ENCODE data around the gene NQO2. TPM values are rescaled to one million over a fixed set of nuclear protein-coding genes. Genes with fewer than 3 reads are reported as not detected.
"Not testable (repeated sequence)": the region's sequence is repeated elsewhere in the genome, so short reads cannot be mapped to it uniquely, and the experiment has no call there.

NQO2 gene
- polyA plus RNA-seq, 1 donor from 2014 or later = 33.2 TPM

DNA sequence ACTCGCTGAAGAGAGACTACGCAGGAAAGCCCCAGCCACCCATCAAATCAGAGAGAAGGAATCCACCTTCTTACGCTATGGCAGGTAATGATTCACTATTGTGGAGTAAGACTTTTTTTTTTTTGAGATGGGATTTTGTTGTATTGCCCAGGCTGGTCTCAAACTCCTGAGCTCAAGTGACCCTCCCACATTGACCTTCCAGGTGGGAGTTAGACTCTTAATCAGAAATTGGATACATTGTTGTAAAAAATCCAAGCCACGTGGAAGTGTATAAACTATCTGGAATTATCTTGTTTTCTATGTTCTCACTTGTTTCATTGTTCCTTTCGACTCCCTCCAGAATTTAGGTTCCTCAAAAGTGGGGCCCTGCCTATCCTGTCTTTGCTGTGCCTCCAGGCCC, 6.8 kb downstream of the NQO2 start:
- Histone ChIP-seq H3K27me3 (ENCODE audit: insufficient read depth, low read depth, low read length) (no peaks in the 10 kb centered on the region), H3K27ac (ENCODE audit: low read length) (no peak overlapping the region), H3F3A (ENCODE audit: insufficient read depth, low read length, poor library complexity, severe bottlenecking) (no peaks in the 10 kb centered on the region), H3K9me3 (ENCODE audit: low read length) (no peaks in the 10 kb centered on the region), H3K36me3 (ENCODE audit: insufficient read depth, low read length) (peaks cover 2% of the 10 kb centered on the region), H2AFZ (ENCODE audit: low read depth, low read length) (no peak overlapping the region), H3K9ac (ENCODE audit: low read length) (no peak overlapping the region), H3K79me2 (replicated peaks; ENCODE audit: insufficient read depth, low read length) (no peaks in the 10 kb centered on the region), H4K20me1 (ENCODE audit: insufficient read depth) (no peaks in the 10 kb centered on the region), H3K4me3 (ENCODE audit: low read length) (no peak overlapping the region), H3K4me2 (ENCODE audit: low read length) (no peak overlapping the region), H3K9me2 (ENCODE audit: insufficient read depth, low read length) (no peaks in the 10 kb centered on the region)
- no peak for TF ChIP-seq POLR2AphosphoS5 (IDR thresholded peaks at IDR 0.05)
- TF ChIP-seq EP300 (conservative IDR thresholded peaks at IDR 0.05; ENCODE audit: poor library complexity, severe bottlenecking) = no peak
- TF ChIP-seq, protein P1, sequence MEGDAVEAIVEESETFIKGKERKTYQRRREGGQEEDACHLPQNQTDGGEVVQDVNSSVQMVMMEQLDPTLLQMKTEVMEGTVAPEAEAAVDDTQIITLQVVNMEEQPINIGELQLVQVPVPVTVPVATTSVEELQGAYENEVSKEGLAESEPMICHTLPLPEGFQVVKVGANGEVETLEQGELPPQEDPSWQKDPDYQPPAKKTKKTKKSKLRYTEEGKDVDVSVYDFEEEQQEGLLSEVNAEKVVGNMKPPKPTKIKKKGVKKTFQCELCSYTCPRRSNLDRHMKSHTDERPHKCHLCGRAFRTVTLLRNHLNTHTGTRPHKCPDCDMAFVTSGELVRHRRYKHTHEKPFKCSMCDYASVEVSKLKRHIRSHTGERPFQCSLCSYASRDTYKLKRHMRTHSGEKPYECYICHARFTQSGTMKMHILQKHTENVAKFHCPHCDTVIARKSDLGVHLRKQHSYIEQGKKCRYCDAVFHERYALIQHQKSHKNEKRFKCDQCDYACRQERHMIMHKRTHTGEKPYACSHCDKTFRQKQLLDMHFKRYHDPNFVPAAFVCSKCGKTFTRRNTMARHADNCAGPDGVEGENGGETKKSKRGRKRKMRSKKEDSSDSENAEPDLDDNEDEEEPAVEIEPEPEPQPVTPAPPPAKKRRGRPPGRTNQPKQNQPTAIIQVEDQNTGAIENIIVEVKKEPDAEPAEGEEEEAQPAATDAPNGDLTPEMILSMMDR (IDR thresholded peaks at IDR 0.05; ENCODE audit: poor library complexity, severe bottlenecking) = no peak
- TF ChIP-seq, protein P2, sequence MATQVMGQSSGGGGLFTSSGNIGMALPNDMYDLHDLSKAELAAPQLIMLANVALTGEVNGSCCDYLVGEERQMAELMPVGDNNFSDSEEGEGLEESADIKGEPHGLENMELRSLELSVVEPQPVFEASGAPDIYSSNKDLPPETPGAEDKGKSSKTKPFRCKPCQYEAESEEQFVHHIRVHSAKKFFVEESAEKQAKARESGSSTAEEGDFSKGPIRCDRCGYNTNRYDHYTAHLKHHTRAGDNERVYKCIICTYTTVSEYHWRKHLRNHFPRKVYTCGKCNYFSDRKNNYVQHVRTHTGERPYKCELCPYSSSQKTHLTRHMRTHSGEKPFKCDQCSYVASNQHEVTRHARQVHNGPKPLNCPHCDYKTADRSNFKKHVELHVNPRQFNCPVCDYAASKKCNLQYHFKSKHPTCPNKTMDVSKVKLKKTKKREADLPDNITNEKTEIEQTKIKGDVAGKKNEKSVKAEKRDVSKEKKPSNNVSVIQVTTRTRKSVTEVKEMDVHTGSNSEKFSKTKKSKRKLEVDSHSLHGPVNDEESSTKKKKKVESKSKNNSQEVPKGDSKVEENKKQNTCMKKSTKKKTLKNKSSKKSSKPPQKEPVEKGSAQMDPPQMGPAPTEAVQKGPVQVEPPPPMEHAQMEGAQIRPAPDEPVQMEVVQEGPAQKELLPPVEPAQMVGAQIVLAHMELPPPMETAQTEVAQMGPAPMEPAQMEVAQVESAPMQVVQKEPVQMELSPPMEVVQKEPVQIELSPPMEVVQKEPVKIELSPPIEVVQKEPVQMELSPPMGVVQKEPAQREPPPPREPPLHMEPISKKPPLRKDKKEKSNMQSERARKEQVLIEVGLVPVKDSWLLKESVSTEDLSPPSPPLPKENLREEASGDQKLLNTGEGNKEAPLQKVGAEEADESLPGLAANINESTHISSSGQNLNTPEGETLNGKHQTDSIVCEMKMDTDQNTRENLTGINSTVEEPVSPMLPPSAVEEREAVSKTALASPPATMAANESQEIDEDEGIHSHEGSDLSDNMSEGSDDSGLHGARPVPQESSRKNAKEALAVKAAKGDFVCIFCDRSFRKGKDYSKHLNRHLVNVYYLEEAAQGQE (IDR thresholded peaks at IDR 0.05; ENCODE audit: borderline replicate concordance) = no peak
- TF ChIP-seq EZH2 (IDR thresholded peaks at IDR 0.05; ENCODE audit: borderline replicate concordance, insufficient read depth, low read length, poor library complexity, severe bottlenecking) = no peak
- no peak for TF ChIP-seq MXI1 (conservative IDR thresholded peaks at IDR 0.05; ENCODE audit: poor library complexity, severe bottlenecking)
- TF ChIP-seq RAD21 (conservative IDR thresholded peaks at IDR 0.05) = no peak
- TF ChIP-seq SMC3 (conservative IDR thresholded peaks at IDR 0.05; ENCODE audit: poor library complexity) = no peak
- no peak for TF ChIP-seq TAF1 (IDR thresholded peaks at IDR 0.05; ENCODE audit: low read depth)

DNA sequence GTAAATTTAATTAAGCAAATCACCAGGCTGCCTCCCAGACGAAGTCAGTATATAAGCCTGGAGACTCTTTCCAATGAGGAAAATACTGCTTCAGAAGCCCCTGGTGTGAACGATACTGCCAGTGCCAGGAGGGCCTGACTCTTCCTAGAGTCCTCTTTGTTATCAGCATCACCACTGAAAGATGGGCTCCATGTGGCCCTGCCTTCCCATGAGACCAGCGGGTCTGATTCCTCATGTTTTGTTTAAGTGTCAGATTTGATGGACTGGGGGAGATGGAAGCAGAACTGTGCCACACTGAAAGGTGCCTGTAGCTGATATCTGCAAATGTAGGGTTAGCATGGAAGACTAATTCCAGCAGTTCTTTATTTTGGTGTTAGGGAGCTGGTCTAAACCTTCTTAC, 7.9 kb downstream of the NQO2 start:
- Histone ChIP-seq H3K27me3 (ENCODE audit: insufficient read depth, low read depth, low read length) (no peaks in the 10 kb centered on the region), H2AFZ (ENCODE audit: low read depth, low read length) (no peak overlapping the region), H3K4me3 (ENCODE audit: low read length) (no peak overlapping the region), H3K4me2 (ENCODE audit: low read length) (no peak overlapping the region), H3K9me2 (ENCODE audit: insufficient read depth, low read length) (no peaks in the 10 kb centered on the region), H3K27ac (ENCODE audit: low read length) (no peak overlapping the region), H3K9ac (ENCODE audit: low read length) (no peak overlapping the region), H3K9me3 (ENCODE audit: low read length) (peaks cover 2% of the 10 kb centered on the region), H4K20me1 (ENCODE audit: insufficient read depth) (no peaks in the 10 kb centered on the region), H3K36me3 (ENCODE audit: insufficient read depth, low read length) (peaks cover 13% of the 10 kb centered on the region), H3F3A (ENCODE audit: insufficient read depth, low read length, poor library complexity, severe bottlenecking) (no peaks in the 10 kb centered on the region), H3K79me2 (replicated peaks; ENCODE audit: insufficient read depth, low read length) (no peaks in the 10 kb centered on the region)
- TF ChIP-seq EP300 (conservative IDR thresholded peaks at IDR 0.05; ENCODE audit: poor library complexity, severe bottlenecking) (no peak), EZH2 (IDR thresholded peaks at IDR 0.05; ENCODE audit: borderline replicate concordance, insufficient read depth, low read length, poor library complexity, severe bottlenecking) (no peak), TAF1 (IDR thresholded peaks at IDR 0.05; ENCODE audit: low read depth) (no peak)

DNA sequence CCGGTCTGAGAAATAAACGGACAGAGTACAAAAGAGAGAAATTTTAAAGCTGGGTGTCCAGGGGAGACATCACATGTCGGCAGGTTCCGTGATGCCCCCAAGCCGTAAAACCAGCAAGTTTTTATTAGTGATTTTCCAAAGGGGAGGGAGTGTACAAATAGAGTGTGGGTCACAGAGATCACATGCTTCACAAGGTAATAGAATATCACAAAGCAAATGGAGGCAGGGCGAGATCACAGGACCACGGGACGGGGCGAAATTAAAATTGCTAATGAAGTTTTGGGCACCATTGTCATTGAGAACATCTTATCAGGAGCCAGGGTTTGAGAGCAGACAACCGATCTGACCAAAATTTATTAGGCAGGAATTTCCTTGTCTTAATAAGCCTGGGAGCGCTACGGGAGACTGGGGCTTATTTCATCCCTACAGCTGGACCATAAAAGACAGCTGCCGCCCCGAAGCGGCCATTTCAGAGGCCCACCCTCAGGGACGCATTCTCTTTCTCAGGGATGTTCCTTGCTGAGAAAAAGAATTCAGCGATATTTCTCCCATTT, 9.1 kb downstream of the NQO2 start:
- H3K9me2 ChIP-seq (ENCODE audit: insufficient read depth, low read length); H3K4me2 ChIP-seq (ENCODE audit: low read length); H2AFZ ChIP-seq (ENCODE audit: low read depth, low read length); H3K9me3 ChIP-seq (ENCODE audit: low read length); H3K4me3 ChIP-seq (ENCODE audit: low read length); H3K9ac ChIP-seq (ENCODE audit: low read length); H3K27me3 ChIP-seq (ENCODE audit: insufficient read depth, low read depth, low read length); H3K79me2 ChIP-seq (replicated peaks; ENCODE audit: insufficient read depth, low read length); H4K20me1 ChIP-seq (ENCODE audit: insufficient read depth); H3F3A ChIP-seq (ENCODE audit: insufficient read depth, low read length, poor library complexity, severe bottlenecking); H3K27ac ChIP-seq (ENCODE audit: low read length): not testable (repeated sequence)
- peaks cover 13% of the 10 kb centered on the region for H3K36me3 ChIP-seq (ENCODE audit: insufficient read depth, low read length)

Data from neural cell (in vitro differentiated cells).